HFF-Myc (cell line): ENCODE data around the gene GRK4.
A peak's percentile ranks its signal among the peaks of the same experiment; 100 is the strongest.

Source experiments
- DNase-seq: peaks from one replicate; pipeline ENCODE4 v3.0.0-alpha.2; 2011; ENCODE audit warnings: low read depth; ENCODE audit errors: extremely low read depth
- H3K4me3 ChIP-seq: replicated peaks from 2 replicates; pipeline ENCODE4 v1.5.1; 2011; ENCODE audit warnings: low read depth, mild to moderate bottlenecking, control low read depth, low read length
- TF ChIP-seq, protein P1 (sequence below): IDR thresholded peaks from 2 replicates; pipeline ENCODE4 v1.5.1; 2012; ENCODE audit warnings: mild to moderate bottlenecking, low read depth, low read length, control low read depth; ENCODE audit errors: missing control alignments

GRK4 gene

DNA sequence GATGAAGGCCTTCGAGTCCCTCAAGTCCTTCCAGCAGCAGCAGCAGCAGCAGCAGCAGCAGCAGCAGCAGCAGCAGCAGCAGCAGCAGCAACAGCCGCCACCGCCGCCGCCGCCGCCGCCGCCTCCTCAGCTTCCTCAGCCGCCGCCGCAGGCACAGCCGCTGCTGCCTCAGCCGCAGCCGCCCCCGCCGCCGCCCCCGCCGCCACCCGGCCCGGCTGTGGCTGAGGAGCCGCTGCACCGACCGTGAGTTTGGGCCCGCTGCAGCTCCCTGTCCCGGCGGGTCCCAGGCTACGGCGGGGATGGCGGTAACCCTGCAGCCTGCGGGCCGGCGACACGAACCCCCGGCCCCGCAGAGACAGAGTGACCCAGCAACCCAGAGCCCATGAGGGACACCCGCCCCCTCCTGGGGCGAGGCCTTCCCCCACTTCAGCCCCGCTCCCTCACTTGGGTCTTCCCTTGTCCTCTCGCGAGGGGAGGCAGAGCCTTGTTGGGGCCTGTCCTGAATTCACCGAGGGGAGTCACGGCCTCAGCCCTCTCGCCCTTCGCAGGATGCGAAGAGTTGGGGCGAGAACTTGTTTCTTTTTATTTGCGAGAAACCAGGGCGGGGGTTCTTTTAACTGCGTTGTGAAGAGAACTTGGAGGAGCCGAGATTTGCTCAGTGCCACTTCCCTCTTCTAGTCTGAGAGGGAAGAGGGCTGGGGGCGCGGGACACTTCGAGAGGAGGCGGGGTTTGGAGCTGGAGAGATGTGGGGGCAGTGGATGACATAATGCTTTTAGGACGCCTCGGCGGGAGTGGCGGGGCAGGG is 111.7 kb downstream of the GRK4 start:
- peak; percentile 21 for DNase-seq
- TF ChIP-seq, protein P1, sequence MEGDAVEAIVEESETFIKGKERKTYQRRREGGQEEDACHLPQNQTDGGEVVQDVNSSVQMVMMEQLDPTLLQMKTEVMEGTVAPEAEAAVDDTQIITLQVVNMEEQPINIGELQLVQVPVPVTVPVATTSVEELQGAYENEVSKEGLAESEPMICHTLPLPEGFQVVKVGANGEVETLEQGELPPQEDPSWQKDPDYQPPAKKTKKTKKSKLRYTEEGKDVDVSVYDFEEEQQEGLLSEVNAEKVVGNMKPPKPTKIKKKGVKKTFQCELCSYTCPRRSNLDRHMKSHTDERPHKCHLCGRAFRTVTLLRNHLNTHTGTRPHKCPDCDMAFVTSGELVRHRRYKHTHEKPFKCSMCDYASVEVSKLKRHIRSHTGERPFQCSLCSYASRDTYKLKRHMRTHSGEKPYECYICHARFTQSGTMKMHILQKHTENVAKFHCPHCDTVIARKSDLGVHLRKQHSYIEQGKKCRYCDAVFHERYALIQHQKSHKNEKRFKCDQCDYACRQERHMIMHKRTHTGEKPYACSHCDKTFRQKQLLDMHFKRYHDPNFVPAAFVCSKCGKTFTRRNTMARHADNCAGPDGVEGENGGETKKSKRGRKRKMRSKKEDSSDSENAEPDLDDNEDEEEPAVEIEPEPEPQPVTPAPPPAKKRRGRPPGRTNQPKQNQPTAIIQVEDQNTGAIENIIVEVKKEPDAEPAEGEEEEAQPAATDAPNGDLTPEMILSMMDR, result no peak
- peak overlapping the region; percentile 76 for H3K4me3 ChIP-seq

- no peak for DNase-seq
- TF ChIP-seq, protein P1, result no peak
- peak overlapping the region; percentile 76 for H3K4me3 ChIP-seq
These were observed 112.2 kb downstream of the GRK4 start for GRCh38 chr4:3075652-3075981.

DNA sequence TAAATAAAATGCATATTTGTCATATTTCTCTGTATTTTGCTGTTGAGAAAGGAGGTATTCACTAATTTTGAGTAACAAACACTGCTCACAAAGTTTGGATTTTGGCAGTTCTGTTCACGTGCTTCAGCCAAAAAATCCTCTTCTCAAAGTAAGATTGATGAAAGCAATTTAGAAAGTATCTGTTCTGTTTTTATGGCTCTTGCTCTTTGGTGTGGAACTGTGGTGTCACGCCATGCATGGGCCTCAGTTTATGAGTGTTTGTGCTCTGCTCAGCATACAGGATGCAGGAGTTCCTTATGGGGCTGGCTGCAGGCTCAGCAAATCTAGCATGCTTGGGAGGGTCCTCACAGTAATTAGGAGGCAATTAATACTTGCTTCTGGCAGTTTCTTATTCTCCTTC is 114.4 kb downstream of the GRK4 start:
- DNase-seq, result no peak
- TF ChIP-seq, protein P1, result no peak
- H3K4me3 ChIP-seq, result no peak overlapping the region

GRCh38 chr4:3079694-3080123 is 116.3 kb downstream of the GRK4 start:
- no peak overlapping the region for H3K4me3 ChIP-seq
- DNase-seq, result no peak
- TF ChIP-seq, protein P1, result no peak

- DNase-seq, result no peak
- TF ChIP-seq, protein P1, result no peak
- no peak overlapping the region for H3K4me3 ChIP-seq
These were observed 119.6 kb downstream of the GRK4 start for GRCh38 chr4:3082925-3083515.

GRCh38 chr4:3083732-3084131 is 120.4 kb downstream of the GRK4 start:
- TF ChIP-seq, protein P1, result no peak
- no peak for DNase-seq
- H3K4me3 ChIP-seq, result no peak overlapping the region
